Mesodermal cell (in vitro differentiated cells): ENCODE data around the gene TOP1.
"Not testable (repeated sequence)": the region's sequence is repeated elsewhere in the genome, so short reads cannot be mapped to it uniquely, and the experiment has no call there.

Experiments used
- H3K27ac ChIP-seq: 2 replicates; pipeline ENCODE4 v1.7.0; 2013; ENCODE audit warnings: mild to moderate bottlenecking, low read depth, low read length, moderate library complexity; ENCODE audit not compliant: severe bottlenecking
- H3K36me3 ChIP-seq: 2 replicates; pipeline ENCODE4 v1.7.1; 2013; ENCODE audit warnings: mild to moderate bottlenecking, low read length, moderate library complexity; ENCODE audit not compliant: control insufficient read depth, insufficient read depth
- H3K4me1 ChIP-seq: one replicate; pipeline ENCODE4 v1.7.1; 2013; ENCODE audit warnings: mild to moderate bottlenecking, low read length; ENCODE audit not compliant: insufficient read depth, control insufficient read depth, poor library complexity, severe bottlenecking
- H3K4me3 ChIP-seq: 2 replicates; pipeline ENCODE4 v1.7.0; 2013; ENCODE audit warnings: low read length, control low read depth, mild to moderate bottlenecking; ENCODE audit not compliant: insufficient read depth, poor library complexity, severe bottlenecking; ENCODE audit errors: extremely low read depth
- H3K9me3 ChIP-seq: 2 replicates; pipeline ENCODE4 v1.7.1; 2013; ENCODE audit warnings: mild to moderate bottlenecking, low read length, moderate library complexity; ENCODE audit not compliant: control insufficient read depth
- WGBS, 2 experiments: methylation state at CpG; one replicate each; pipeline ENCODE4 v1.1.5; 2013; ENCODE audit warnings: missing lambda C conversion rate in 2 of 2; ENCODE audit not compliant: insufficient coverage in 2 of 2; 5-methylcytosine and 5-hydroxymethylcytosine counted together

The TOP1 gene

GRCh38 chr20:40992349-40993113, 36.1 kb upstream of the TOP1 start:
- 88 to 100% methylated on average over 1 of the region's 2 CpGs for WGBS, 2 experiments
- no peak overlapping the region for H3K4me3 ChIP-seq
- H3K27ac ChIP-seq: no peak overlapping the region
- H3K36me3 ChIP-seq: no peaks in the 10 kb centered on the region
- no peaks in the 10 kb centered on the region for H3K9me3 ChIP-seq
- H3K4me1 ChIP-seq: peaks cover 16% of the 10 kb centered on the region

DNA sequence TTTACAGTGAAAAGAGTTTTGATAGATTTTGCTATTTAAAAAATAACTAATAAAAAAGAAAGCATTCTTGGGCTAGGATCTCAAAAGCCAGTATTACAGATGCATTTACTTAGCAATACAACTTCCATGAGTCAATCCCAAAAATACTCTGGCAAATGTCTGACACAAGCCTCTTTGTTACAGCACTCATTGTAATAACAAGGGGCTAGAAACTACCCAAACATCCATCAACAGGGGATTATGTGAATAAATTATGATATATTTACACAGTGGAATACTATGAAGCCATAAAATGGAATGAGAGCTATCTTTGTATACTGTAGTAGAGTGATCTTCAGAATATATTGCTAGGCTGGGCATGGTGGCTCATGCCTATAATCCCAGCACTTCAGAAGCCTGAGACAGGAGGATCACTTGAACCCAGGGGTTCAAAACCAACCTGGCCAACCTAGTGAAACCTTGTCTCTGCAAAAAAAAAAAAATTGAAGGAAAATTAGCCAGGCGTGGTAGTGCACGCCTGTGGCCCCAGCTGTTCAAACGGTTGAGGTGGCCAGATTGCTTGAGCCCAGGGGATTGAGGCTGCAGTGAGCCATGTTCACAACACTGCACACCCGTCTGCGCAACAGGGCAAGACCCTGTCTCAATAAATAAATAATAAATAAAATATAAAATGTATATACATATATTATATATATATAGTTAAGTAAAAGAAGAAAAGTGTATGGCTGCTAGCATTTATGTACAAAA, 34.7 kb upstream of the TOP1 start:
- WGBS, 2 experiments: 88 to 93% methylated on average over 3 of the region's 5 CpGs
- H3K4me3 ChIP-seq: no peak overlapping the region
- no peak overlapping the region for H3K27ac ChIP-seq
- peaks cover 16% of the 10 kb centered on the region for H3K4me1 ChIP-seq
- no peaks in the 10 kb centered on the region for H3K9me3 ChIP-seq
- H3K36me3 ChIP-seq: no peaks in the 10 kb centered on the region

DNA sequence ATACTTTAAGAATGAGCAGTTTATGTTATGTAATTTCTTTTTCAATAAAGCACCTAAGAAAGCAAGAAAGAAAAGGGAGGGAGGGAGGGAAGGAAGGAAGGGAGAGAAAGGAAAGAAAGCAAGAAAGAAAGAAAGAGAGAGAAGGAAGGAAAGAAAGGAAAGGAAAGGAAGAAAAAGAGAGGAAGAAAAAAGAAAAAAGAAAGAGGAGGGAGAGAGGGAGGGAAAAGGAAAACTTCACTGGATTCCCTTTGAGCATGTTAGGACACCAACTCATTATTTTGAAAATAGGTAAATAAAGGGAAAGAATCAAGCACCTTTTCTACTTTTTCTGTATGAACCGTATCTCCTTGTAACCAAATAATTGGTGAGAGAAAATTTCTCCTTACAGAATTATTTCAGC, 32.3 kb upstream of the TOP1 start:
- no peaks in the 10 kb centered on the region for H3K9me3 ChIP-seq

DNA sequence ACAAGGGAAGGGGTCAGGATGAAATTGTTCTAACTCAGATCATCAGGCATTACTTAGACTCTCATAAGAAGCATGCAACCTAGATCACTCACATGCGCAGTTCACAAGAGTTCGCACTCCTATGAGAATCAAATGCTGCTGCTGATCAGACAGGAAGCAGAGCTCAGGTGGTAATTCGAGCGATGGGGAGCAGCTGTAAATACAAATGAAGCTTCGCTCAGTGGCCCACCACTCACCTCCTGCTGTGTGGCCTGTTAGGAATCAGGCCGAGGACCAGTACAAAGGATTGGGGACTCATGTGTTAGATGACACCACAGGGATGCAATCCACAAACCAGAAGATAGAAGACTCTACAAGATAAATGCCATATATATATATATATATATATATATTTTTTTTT, 31.5 kb upstream of the TOP1 start:
- H3K36me3 ChIP-seq: no peaks in the 10 kb centered on the region
- H3K4me3 ChIP-seq: no peak overlapping the region
- H3K27ac ChIP-seq: no peak overlapping the region
- peaks cover 5% of the 10 kb centered on the region for H3K4me1 ChIP-seq
- WGBS, 2 experiments: 35 to 68% methylated on average over 4 of the region's 6 CpGs
- H3K9me3 ChIP-seq: no peaks in the 10 kb centered on the region

More for the DNA sequence above, 32.3 kb upstream of the TOP1 start:
- Histone ChIP-seq H3K27ac (no peak overlapping the region), H3K4me1 (peaks cover 9% of the 10 kb centered on the region), H3K4me3 (no peak overlapping the region), H3K36me3 (no peaks in the 10 kb centered on the region)
- WGBS, 2 experiments: no CpG with 5 or more reads among the region's 1 CpG

DNA sequence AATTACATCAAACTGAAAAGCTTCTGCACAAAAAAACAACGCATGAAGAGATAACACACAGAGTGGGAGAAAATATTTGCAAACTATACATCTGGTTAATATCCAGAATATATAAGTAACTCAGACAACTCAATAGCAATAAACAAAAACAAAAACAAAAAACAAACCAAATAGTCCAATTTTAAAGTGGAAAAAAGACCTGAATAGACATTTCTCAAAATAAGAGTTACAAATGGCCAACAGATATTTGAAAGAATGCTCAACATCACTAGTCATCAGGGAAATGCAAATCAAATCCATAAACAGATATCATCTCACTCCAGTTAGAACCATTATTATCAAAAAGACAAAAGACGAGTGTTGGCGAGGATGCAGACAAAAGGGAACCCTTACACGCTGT, 28.8 kb upstream of the TOP1 start:
- Histone ChIP-seq H3K9me3 (no peaks in the 10 kb centered on the region), H3K4me1 (peaks cover 17% of the 10 kb centered on the region)
- no CpG with 5 or more reads among the region's 4 CpGs for WGBS, 2 experiments

DNA sequence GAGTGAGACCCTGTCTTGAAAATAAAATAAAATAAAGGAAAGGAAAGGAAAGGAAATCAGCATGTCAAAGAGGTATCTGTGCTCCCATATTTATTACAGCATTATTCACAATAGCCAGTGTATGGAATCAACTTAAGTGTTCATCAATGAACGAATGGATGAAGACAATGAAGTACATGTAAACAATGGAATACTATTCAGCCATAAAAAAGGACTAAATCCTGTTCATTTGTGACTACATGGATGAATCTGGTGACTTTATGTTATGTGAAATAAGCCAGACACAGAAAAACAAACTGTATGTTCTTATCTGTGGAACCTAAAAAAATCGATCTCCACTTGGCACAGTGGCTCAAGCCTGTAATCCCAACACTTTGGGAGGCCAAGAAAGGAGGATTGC, 28.0 kb upstream of the TOP1 start:
- no peaks in the 10 kb centered on the region for H3K36me3 ChIP-seq
- WGBS, 2 experiments: 83% methylated on average over 1 of the region's 2 CpGs; no CpG with 5 or more reads in 1 of the 2 experiments
- no peaks in the 10 kb centered on the region for H3K9me3 ChIP-seq
- H3K27ac ChIP-seq: no peak overlapping the region
- H3K4me1 ChIP-seq: peaks cover 17% of the 10 kb centered on the region
- no peak overlapping the region for H3K4me3 ChIP-seq

More for the DNA sequence above, 28.8 kb upstream of the TOP1 start:
- Histone ChIP-seq H3K36me3 (no peaks in the 10 kb centered on the region), H3K27ac (no peak overlapping the region), H3K4me3 (no peak overlapping the region)

GRCh38 chr20:41001497-41001896, 27.1 kb upstream of the TOP1 start:
- Histone ChIP-seq H3K36me3 (no peaks in the 10 kb centered on the region), H3K27ac (no peak overlapping the region), H3K9me3 (peaks cover 5% of the 10 kb centered on the region), H3K4me3 (no peak overlapping the region), H3K4me1 (peaks cover 17% of the 10 kb centered on the region)
- 100% methylated on average over 1 of the region's 4 CpGs; no CpG with 5 or more reads in 1 of the 2 experiments for WGBS, 2 experiments

GRCh38 chr20:41002842-41003142, 25.8 kb upstream of the TOP1 start:
- no peaks in the 10 kb centered on the region for H3K36me3 ChIP-seq
- no peak overlapping the region for H3K4me3 ChIP-seq
- H3K27ac ChIP-seq: no peak overlapping the region
- H3K4me1 ChIP-seq: peaks cover 20% of the 10 kb centered on the region
- 83% methylated on average over 1 of the region's 1 CpG; no CpG with 5 or more reads in 1 of the 2 experiments for WGBS, 2 experiments
- peaks cover 13% of the 10 kb centered on the region for H3K9me3 ChIP-seq

- peak overlapping the region; percentile 13 for H3K27ac ChIP-seq
- peaks cover 25% of the 10 kb centered on the region for H3K4me1 ChIP-seq
- H3K4me3 ChIP-seq: no peak overlapping the region
- H3K36me3 ChIP-seq: no peaks in the 10 kb centered on the region
- H3K9me3 ChIP-seq: peaks cover 13% of the 10 kb centered on the region
- 74 to 78% methylated on average over 7 to 8 of the region's 12 CpGs for WGBS, 2 experiments
Observed at GRCh38 chr20:41003143-41003935, 25.3 kb upstream of the TOP1 start.

DNA sequence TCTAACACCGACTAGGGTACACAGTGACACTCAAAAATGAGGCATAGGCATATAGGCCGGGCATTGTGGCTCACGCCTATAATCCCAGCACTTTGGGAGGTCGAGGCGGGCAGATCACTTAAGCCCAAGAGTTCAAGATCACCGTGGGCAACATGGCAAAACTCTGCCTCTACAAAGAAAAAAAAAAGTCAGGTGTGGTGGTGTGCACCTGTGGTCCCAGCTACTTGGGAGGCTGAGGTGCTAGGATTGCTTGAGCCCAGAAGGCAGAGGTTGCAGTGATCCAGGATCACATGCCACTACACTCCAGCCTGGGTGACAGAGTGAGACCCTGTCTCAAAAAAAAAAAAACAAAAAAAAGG, 24.7 kb upstream of the TOP1 start:
- Histone ChIP-seq H3K4me1 (peaks cover 28% of the 10 kb centered on the region), H3K9me3 (peaks cover 13% of the 10 kb centered on the region)
- H3K4me3 ChIP-seq, H3K36me3 ChIP-seq, H3K27ac ChIP-seq: not testable (repeated sequence)
- WGBS, 2 experiments: 84 to 93% methylated on average over 5 to 6 of the region's 6 CpGs
